ENCODE data around the gene FGF22.
A peak's percentile ranks its signal among the peaks of the same experiment; 100 is the strongest.
"Not testable (repeated sequence)": the region's sequence is repeated elsewhere in the genome, so short reads cannot be mapped to it uniquely, and the experiment has no call there.

Gene FGF22

DNA sequence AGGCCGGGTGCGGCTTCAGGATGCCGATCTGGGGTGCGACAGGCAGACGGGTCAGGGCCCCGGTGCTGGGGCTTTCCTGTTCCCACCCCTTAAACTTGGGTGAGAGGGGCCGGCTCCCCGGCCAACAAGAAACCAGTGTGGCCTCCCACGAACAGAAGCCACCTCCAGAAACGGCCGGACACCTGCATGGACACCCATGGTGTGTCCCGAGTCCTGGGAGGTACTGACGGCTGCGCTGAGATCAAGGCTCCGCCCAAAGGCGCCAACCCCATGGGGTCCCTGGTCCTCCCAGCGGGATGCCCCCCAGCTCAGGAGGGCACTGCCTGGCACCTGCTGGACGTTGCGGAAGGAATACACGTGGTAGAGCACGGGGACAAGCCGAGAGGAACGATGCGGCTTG lies 17.9 kb upstream of the FGF22 start:
- no peak for DNase-seq

DNA sequence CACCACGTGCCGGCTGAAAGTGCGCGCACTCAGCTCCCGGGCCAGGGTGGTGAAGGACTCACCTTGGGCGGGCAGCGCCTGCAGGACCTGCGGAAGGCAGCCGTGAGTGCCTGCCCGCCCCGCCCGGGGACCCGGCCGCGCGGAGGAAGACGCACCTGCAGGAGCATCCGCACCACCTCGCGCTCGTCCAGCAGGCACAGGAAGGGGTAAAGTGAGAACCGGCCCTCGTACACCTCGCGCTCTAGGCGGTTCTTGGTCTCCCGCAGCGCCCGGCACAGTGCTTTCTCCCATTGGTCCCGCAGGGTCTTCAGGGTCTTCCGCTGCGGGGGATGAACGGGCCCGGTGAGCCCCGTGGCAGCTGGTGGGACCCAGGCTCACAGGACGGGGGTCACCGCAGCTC lies 17.0 kb upstream of the FGF22 start:
- DNase-seq, result no peak

DNA sequence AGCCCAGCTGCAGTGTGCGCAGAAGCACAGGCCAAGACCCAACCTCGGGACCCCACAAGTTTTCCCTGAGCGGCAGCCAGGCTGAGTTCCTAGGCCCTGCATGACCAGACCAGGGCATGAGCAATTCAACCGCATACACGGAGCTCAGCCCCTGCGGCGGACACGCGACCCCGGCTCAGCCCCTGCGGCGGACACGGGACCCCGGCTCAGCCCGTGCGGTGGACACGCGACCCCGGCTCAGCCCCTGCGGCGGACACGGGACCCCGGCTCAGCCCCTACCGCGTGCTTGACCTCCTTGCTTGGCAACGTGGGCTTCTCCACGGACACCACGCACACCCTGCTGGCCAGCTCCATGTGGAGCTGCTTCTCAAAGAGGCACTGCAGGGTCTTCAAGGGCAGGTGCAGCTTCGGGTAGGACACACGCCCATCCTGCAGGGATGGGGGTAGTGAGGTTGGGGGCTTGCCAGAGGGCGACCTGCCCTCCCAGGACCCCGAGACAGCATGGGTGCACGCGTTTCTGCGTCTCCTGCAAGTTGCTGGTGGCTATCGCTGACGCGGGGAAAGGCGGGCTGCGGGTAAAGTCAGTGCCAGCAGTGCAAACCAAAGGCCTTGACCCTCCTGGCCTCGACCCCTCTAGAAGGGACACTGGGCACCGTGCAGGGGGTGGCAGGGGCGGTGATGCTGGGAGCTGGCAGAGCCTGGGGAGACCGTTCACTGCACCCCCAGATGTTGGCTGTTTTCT lies 16.3 kb upstream of the FGF22 start:
- no peak for DNase-seq

DNA sequence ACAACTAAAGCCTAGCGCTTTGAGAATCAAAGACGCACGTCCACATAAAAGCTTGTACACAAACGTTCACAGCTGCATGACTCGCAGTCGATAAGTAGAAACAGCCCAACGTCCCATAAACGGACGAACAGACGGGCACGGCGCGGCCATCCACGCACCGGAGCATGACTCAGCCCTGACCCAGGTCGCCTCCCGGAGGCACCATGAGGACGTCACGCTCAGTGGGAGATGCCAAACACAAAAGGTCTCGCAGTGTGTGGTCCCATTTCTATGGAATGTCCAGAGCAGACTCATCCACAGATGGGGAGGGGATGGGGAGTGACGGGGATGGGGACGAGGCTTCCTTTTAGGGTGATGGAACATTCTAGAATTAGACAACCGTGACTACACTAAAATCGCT lies 15.7 kb upstream of the FGF22 start:
- no peak for DNase-seq

DNA sequence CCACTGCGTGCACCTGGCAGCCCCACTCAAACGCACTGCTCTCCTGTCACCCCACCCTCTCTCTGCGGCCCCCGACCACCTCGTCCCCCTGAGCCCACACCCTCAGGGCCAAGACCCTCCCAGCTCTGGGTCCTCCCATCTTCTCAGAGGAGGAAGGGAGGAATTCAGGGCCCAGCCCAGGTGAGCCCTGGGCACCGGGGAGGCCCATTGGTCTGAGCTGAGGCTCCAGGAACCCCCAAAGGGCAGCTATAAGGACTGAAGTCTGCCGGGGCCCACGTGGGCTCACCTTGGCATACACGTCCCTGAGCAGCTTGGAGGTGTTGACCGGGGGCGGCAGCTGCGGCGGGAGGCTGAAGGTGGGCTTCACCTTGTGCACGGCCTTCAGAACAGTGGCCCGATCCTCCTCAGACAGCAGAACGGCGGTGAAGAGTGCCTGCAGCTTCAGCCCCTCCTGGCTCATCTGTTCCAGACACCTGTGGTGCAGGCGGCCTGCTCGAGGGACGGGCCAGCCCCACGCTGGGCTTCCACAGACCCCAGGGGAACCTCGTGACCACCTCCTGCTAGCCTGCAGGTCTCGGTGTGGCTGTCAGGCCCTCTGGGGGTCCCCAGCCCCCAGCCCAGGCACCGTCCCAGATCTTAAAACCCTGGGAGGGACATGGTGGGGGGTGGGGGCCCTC lies 15.1 kb upstream of the FGF22 start:
- no peak for DNase-seq

DNA sequence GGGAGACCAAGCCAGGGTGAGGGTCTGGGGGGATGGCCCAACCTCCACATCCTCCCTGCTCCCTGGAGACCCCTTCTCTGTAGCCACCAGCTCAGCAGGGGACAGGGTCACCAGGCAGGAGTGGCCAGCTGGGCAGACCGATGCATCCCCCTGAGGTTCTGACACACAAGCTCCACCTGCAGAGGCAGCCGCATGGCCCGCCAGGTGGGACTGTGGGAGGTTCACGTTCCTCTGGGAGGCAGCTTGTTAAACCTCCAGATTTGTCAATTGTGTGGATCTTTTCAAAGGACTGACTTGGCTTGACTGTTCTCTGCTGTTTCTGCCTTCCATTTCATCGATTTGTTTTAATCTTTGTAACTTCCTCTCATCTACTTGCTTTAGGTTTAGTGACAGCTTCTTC lies 14.4 kb upstream of the FGF22 start:
- DNase-seq, result no peak

DNA sequence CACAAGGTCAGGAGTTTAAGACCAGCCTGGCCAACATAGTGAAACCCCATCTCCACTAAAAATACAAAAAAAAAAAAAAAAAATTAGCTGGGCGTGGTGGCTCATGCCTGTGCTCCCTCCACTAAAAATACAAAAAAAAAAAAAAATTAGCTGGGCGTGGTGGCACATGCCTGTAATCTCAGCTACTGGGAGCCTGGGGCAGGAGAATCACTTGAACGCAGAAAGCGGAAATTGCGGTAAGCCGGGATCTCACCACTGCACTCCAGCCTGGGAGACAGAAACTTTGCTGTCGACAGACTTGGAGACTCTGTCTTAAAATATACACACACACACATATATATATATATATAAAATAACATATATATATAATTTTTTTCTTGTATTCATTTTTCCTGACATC lies 13.1 kb upstream of the FGF22 start:
- DNase-seq, result not testable (repeated sequence)

DNA sequence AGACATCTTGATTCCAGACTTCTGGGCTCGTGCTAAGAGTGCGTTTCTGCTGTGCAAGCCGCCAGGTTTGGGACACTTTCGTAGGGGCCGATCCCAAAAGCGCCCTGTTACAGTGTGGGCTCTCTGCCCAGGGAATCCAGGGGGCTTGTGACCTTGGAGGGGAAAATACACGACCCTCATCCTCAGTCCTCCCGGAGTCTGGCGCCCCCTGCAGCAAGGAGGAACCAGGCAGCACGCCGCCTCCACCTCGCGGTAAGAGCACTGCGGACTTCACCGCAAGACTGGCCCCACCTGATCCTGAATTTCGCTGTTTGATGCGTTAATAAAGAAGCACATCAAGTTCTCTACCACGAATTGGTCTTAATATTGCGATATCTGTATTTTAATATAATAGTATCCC lies 11.5 kb upstream of the FGF22 start:
- DNase-seq, result no peak

DNA sequence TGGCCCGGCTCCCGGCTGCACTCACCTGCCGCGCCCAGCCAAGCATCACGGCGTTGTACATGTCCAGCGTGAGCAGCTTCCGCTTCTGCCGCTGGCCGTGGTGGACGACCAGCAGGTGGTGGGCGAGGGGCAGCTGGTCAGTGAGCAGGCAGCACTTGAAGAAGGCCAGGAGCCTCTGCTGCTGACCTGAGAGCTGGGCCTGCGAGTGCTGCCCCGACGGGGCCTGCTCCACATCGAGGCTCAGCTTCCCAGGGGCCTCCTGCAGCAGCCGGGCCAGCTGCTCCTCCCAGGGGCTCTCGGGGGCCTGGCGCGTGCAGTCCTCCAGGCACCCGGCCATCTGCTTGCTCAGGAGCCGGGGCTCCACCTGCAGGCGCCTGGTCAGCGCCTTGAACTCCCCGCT lies 10.2 kb upstream of the FGF22 start:
- not testable (repeated sequence) for DNase-seq

DNA sequence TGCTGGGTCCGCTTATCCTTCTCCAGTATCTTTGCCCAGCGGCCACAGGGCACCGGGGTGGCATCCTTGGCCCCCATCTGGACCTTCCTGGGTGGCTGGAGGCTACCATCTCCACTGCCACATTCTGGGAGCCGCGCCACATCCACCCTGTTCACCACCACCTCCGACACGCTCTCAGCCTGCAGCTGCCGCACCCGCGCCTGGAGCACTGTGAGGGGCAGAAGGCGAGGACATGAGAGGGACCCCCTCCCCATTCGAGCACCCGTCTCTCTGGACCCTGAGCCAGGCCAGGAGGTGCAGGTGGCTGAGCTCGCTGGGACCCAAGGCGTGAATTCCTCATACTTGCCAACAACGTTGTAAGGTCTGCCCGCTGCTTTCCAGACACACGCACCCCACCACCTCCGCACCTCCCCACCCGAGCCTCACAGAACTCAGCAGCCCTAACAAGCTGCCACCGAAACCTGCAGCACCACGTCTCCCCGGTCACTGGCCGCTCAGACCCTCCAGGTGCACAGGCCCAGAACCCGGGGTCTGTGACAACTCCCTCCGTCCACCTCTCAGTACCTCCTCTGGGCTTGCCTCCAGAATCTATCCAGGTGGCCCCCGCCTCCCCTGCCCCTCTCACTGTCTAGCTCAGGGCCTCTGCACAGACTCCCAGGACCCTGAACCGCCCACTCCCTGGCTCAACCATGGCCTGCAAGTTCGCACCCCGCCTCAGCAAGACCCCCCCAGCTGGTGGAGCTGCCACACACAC lies 9.5 kb upstream of the FGF22 start:
- no peak for DNase-seq

DNA sequence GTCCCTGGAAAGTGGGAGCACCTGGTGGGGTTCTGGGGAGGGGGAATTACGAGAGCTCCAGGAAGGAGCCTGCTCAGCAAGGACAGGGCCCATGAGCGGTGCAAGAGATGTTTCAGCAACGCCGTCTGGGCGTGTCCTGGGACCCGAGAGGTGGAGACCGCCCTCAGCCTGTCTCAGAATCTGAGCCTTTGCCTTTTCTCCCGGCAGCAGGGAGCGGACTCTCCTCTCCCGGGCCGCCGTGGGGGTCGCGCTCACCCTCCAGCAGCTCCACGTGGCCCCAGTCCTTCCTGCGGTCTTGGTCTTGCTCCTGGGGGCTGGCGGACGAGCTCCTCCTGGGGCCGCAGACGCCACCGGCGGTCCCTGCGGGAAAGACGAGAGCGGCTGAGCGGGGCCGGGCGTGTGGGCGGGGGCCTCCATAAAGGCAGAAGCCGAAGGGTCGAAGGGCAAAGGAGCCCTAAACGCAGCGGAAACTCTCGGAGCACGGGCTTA lies 7.1 kb upstream of the FGF22 start:
- no peak for DNase-seq

DNA sequence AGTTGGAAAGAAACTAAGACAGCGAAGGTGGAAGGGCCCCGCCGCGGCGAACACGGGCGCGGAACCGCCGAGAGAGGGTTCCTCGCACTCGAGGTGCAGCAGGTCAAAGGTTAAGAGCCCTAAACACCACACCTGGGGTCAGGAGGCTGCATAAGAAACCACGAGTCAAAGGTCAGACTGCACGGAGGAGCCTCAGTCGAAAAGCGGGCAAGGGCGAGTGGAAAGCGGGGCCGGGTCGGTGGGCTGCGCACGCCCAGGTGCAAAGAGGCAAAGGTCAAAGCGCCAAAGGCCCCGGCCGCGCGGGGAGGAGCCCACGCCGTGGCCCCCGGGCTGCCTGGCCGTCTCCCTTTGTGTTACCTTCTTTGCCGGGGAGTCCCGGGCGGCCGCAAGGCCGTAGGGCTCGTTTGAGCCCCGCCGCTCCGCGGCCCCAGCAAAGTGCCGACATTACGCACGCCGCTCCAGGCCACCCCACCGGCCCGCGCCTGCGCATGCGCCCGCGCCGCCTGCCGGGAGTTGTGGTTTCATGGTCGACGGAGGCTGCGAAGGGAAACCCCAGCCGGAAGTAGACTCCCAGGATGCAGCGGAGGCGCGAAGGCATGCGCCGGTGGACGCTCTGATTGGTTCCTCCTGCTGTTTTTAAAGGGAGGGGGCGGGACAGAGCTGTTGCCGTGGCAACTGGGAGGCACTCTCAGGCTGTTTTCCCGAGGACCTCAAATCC lies 6.5 kb upstream of the FGF22 start, which contains the start of gene POLRMT:
Gene POLRMT (minus strand): TSS at position 470 of the 718 bp plus-strand sequence. CDS start 25 bp downstream, at position 445.
- DNase-seq, result peak; percentile 60 to 97 (median 93)

DNA sequence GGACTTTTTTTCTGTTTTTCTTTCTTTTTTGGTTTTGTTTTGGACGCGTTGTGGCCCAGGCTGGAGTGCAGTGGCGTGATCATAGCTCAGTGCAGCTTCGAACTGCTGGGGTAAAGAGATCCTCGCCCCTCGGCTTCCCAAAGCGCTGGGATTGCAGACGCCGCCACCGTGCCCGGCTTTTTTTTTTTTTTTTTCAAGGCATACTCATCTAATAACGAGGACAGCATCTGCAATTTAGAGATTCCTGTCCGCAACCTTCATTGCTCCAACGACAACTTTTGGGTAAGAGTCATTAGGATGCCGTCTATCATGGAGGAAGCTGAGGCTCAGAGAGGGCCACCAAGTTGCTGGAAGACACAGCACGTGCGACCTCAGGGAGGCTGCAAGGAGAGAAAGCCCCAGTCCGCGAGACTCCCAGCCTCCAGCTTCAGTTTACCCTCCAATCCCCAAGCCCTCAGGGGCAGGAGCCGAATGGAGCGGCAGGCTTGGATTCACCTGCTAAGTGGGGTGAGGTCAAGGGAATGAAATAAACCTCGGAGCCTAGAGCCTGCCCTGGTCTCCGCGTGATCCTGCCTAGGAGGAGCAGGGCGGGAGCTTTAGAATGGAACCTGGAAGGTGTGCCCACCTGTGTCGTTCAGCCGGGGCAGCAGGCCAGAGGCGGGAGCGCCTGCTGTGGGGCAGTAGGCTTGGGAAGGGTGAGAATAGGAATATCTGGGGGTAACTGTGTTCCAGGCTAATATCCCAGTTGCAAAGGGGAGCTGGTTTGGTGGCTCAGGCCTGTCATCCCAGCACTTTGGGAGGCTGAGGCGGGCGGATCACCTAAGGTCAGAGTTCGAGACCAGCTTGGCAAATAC lies 5.7 kb upstream of the FGF22 start:
- DNase-seq, result peak in 1 of 51 donors; percentile 12

DNA sequence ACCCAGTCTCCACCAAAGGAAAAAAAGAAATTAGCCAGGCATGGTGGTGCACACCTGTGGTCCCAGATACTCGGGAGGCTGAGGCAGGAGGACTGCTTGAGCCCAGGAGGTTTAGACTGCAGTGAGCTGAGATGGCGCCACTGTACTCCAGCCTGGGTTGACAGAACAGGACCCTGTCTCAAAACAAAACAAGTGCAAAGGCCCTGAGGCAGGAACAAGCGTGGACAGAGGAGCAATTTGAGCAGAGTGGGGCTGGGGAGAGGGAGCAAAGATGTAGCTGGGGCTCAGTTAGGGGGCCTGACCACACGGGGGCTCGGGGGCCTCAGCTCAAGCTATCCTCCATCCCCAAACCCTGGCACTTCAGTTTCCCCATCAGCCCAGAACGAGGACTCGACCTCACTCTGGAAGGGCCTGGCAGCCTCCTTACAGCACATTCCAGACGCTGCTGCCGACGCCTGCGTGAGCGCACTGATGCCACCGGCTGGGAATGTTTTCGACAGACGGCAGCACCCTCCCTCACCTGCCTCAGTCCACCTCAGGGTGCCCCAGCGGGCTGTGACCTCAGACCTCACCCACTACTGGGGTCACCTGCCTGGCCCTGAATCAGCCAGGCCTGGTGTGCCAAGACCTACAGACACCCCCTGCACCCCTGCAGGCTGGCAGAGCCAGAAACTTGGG lies 4.6 kb upstream of the FGF22 start:
- no peak for DNase-seq

DNA sequence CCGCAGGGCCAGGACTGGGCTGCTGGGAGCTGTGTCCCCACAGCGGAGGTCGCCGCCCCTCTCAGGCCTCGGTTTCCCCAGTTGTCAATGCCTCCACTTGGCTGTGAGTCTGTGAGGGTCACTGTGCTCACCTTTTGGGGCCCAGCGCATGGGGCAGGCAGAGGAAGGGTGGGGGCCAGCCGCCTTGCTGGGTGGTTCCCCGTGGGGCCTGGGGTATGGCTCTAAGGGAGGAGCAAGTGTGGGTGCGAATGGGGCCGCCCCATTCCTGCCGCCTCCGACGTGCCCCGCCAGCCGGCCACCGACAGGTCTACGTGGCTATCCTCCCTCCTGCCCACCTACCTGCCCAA lies 800 bp upstream of the FGF22 start:
- no peak for DNase-seq

DNA sequence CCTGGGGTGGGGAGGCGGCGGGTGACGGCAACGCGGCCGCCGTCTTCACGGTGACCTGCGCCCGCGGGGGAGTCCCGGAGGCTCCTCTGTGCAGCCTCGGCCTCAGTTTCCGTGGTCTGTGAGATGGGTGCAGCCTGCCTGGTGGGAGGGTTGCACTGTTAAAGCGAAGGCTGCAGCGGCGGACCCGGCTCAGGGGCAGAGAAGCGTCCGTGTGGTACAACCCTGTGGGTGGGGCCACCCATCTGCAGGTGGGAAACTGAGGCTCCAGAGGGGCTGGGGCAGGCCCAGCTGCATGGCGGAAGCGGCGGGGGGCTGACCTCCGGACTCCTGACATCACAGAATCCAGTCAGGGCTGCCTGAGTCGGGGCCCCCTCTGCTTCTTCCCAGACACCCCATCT lies 481 bp downstream of the FGF22 start:
- no peak for DNase-seq

DNA sequence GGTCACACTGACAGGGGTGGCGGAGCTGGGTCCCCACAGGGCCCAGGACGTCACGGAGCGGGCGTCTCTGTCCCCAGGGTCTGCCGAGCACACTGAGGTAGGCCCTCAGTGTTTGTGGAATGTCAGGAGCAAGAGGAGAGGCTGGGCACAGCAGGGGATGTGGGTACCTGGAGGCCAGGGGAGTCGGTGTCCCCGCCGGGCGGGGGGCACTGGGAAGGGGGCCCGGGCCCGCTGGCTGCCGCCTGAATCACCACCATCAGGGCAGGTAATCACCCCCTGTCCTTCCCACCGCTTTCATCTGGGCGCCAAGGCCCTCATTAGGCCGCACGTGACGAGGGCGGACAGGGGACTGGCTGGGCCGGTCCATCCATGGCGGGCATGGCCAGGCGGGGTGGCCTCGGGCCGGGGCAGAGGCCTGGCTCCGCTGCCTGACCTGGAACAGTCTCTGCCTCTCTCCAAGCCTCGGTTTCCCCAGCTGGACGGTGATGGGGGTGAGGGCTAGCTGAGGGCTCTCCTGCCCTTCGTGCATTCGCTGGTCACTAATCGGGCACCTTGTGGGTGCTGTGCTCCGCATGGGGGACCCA lies 1.0 kb downstream of the FGF22 start:
- DNase-seq, result no peak

DNA sequence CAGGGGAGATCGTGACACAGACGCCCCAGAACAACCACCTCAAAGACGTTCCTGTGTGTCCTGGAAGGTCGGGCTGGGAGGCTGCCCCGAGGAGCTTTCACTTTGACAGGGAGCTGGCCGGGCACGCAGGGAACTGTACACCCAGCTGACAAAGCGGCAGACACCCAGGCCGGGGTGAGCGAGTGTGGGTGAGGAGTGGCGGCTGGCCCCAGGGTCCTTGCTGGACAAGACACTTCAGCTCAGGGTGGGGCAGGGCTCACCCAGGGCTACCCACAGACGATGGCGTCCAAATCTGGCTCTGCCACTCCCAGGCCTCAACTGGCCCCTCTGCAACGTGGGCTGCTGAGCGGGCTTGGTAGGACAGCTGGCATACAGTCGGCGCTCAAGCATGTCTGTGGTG lies 2.0 kb downstream of the FGF22 start:
- no peak for DNase-seq

DNA sequence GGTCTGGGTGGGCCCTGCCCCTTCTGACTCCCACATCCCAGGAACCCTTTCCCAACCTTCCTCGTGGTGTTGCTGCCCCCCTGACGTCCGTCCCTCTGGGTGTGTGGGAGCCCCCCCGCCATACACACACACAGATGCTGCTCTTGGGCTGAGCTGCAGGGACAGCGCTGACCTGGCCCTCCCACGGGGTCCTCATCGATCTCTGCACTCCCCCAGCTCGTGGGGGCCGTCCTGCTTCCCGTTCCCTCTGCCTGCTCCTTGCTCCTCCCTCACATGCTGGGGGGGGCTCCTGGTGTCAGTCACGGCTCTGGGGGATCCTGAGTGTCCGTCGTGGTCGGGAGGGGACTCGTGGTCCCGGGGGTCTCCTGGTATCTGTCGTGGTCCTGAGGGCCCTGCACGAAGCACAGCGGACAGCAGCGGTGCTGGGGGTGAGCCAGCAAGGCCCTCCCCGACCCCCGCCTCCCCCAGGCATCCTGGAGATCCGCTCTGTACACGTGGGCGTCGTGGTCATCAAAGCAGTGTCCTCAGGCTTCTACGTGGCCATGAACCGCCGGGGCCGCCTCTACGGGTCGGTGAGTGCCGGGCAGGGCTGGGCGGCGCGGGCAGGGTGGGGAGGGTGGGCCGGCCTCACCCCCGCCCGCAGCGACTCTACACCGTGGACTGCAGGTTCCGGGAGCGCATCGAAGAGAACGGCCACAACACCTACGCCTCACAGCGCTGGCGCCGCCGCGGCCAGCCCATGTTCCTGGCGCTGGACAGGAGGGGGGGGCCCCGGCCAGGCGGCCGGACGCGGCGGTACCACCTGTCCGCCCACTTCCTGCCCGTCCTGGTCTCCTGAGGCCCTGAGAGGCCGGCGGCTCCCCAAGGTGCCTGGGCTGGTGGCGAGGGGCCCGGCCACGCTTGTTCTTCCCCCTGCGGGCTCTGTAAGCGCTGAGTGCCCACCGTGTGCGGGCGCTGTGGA lies 3.4 kb downstream of the FGF22 start:
- DNase-seq, result no peak
